Stimulated activated CD4-positive, alpha-beta T cell treated with anti-CD3 and anti-CD28 coated beads, Interleukin-2, amount 100 ng/mL, for 24 hours (primary cell): ENCODE results near the gene REXO4.
A peak's percentile ranks its signal among the peaks of the same experiment; 100 is the strongest.
"Not testable (repeated sequence)": the region's sequence is repeated elsewhere in the genome, so short reads cannot be mapped to it uniquely, and the experiment has no call there.

Experiments used
- DNase-seq, 2 donors: peaks; one replicate each; pipeline ENCODE4 v3.0.0-alpha.2; 2020

REXO4 gene

GRCh38 chr9:133384736-133385321, 33.0 kb downstream of the REXO4 start:
- DNase-seq: no peak

GRCh38 chr9:133383438-133383837, 34.4 kb downstream of the REXO4 start:
- no peak for DNase-seq

- no peak for DNase-seq
These were observed 35.2 kb downstream of the REXO4 start for GRCh38 chr9:133382507-133383141.

GRCh38 chr9:133380734-133381133, 37.1 kb downstream of the REXO4 start:
- DNase-seq: no peak

- DNase-seq: no peak
These were observed 38.4 kb downstream of the REXO4 start for GRCh38 chr9:133379153-133380086.

GRCh38 chr9:133378408-133378962, 39.3 kb downstream of the REXO4 start:
- no peak for DNase-seq

GRCh38 chr9:133377721-133378216, 40.0 kb downstream of the REXO4 start:
- no peak for DNase-seq

- DNase-seq: not testable (repeated sequence)
These were observed 40.5 kb downstream of the REXO4 start for GRCh38 chr9:133377280-133377679.

- DNase-seq: peak; percentile 96 to 98
These were observed 41.8 kb downstream of the REXO4 start, which contains the start of the genes STKLD1 and SURF4 for GRCh38 chr9:133375724-133376654. TSS of gene STKLD1 (plus strand) at chr9:133376366. CDS start at chr9:133376474, 108 bp downstream. TSS of gene SURF4 (minus strand) at chr9:133376060. CDS start at chr9:133375969, 91 bp downstream.

GRCh38 chr9:133375116-133375723, 42.6 kb downstream of the REXO4 start:
- DNase-seq: peak in 1 of 2 donors; percentile 28

- DNase-seq: no peak
These were observed 43.1 kb downstream of the REXO4 start for GRCh38 chr9:133374612-133375115.

GRCh38 chr9:133372144-133372543, 45.7 kb downstream of the REXO4 start:
- DNase-seq: no peak

GRCh38 chr9:133371261-133371711, 46.5 kb downstream of the REXO4 start:
- peak; percentile 79 to 82 for DNase-seq

- DNase-seq: no peak
These were observed 47.1 kb downstream of the REXO4 start for GRCh38 chr9:133370685-133371084.

- DNase-seq: peak in 1 of 2 donors; percentile 49
These were observed 47.9 kb downstream of the REXO4 start for GRCh38 chr9:133369933-133370332.

- DNase-seq: no peak
These were observed 48.4 kb downstream of the REXO4 start for GRCh38 chr9:133369422-133369821.

- DNase-seq: no peak
These were observed 49.4 kb downstream of the REXO4 start for GRCh38 chr9:133368249-133368881.

- DNase-seq: no peak
These were observed 50.0 kb downstream of the REXO4 start for GRCh38 chr9:133367778-133368177.

- DNase-seq: no peak
These were observed 50.6 kb downstream of the REXO4 start for GRCh38 chr9:133367221-133367620.

GRCh38 chr9:133366435-133366834, 51.4 kb downstream of the REXO4 start:
- DNase-seq: no peak
